Trophoblast cell (in vitro differentiated cells and primary cell): ENCODE results near the gene CRYL1.

Experiments used
- DNase-seq, 2 donors: peaks; one replicate each; pipeline ENCODE4 v3.0.0-alpha.2; 2016
- H2AFZ ChIP-seq: 2 replicates; pipeline ENCODE4 v1.6.1; 2013; ENCODE audit warnings: low read length, moderate library complexity, mild to moderate bottlenecking; ENCODE audit not compliant: insufficient read depth, poor library complexity
- H2AK5ac ChIP-seq: 2 replicates; pipeline ENCODE4 v1.6.1; 2013; ENCODE audit warnings: mild to moderate bottlenecking, low read length
- H2BK120ac ChIP-seq: 2 replicates; pipeline ENCODE4 v1.6.1; 2013; ENCODE audit warnings: low read length, mild to moderate bottlenecking, moderate library complexity; ENCODE audit not compliant: insufficient read depth, poor library complexity
- H2BK12ac ChIP-seq: 2 replicates; pipeline ENCODE4 v1.6.1; 2013; ENCODE audit warnings: mild to moderate bottlenecking, low read length, moderate library complexity
- H2BK5ac ChIP-seq: 2 replicates; pipeline ENCODE4 v1.6.1; 2013; ENCODE audit warnings: low read length, low read depth, moderate library complexity, mild to moderate bottlenecking; ENCODE audit not compliant: poor library complexity
- H3K14ac ChIP-seq: 2 replicates; pipeline ENCODE4 v1.6.1; 2013; ENCODE audit warnings: mild to moderate bottlenecking, low read length
- H3K18ac ChIP-seq: 2 replicates; pipeline ENCODE4 v1.6.1; 2013; ENCODE audit warnings: mild to moderate bottlenecking, low read length
- H3K23ac ChIP-seq: 2 replicates; pipeline ENCODE4 v1.6.1; 2013; ENCODE audit warnings: low read length
- H3K27ac ChIP-seq: 2 replicates; pipeline ENCODE4 v1.5.1; 2013; ENCODE audit warnings: low read depth, mild to moderate bottlenecking, inconsistent platforms, low read length, moderate library complexity
- H3K27me3 ChIP-seq: 2 replicates; pipeline ENCODE4 v1.6.1; 2013; ENCODE audit warnings: inconsistent platforms, mild to moderate bottlenecking, low read length, moderate library complexity; ENCODE audit not compliant: insufficient read depth
- H3K36me3 ChIP-seq, 2 experiments: 1 replicate in 1 of 2; 2 replicates in 1 of 2; pipeline ENCODE4 v1.6.1; 2013; ENCODE audit warnings: low read length in 2 of 2, mild to moderate bottlenecking in 2 of 2, moderate library complexity in 1 of 2; ENCODE audit not compliant: insufficient read depth in 2 of 2, control insufficient read depth in 1 of 2
- H3K4ac ChIP-seq: 2 replicates; pipeline ENCODE4 v1.6.1; 2013; ENCODE audit warnings: low read depth, mild to moderate bottlenecking, low read length, moderate library complexity
- H3K4me1 ChIP-seq, 2 experiments: 1 replicate in 1 of 2; 2 replicates in 1 of 2; pipeline ENCODE4 v1.6.1; 2013; ENCODE audit warnings: low read length in 2 of 2, mild to moderate bottlenecking in 2 of 2, moderate library complexity in 1 of 2; ENCODE audit not compliant: insufficient read depth in 2 of 2, control insufficient read depth in 1 of 2
- H3K4me2 ChIP-seq: 2 replicates; pipeline ENCODE4 v1.6.1; 2013; ENCODE audit warnings: inconsistent platforms, mild to moderate bottlenecking, low read length, moderate library complexity
- H3K4me3 ChIP-seq: 2 replicates; pipeline ENCODE4 v1.5.1; 2013; ENCODE audit warnings: mild to moderate bottlenecking, low read depth, low read length, inconsistent platforms
- H3K79me1 ChIP-seq: one replicate; pipeline ENCODE4 v1.6.1; 2013; ENCODE audit warnings: low read length
- H3K79me2 ChIP-seq: 2 replicates; pipeline ENCODE4 v1.6.1; 2013; ENCODE audit warnings: low read length, mild to moderate bottlenecking; ENCODE audit not compliant: control insufficient read depth, insufficient read depth, poor library complexity
- H3K9ac ChIP-seq: 2 replicates; pipeline ENCODE4 v1.6.1; 2013; ENCODE audit warnings: mild to moderate bottlenecking, low read length
- H3K9me3 ChIP-seq: 2 replicates; pipeline ENCODE4 v1.6.1; 2013; ENCODE audit warnings: low read depth, mild to moderate bottlenecking, control low read depth, inconsistent platforms, low read length; ENCODE audit not compliant: insufficient read depth
- H4K12ac ChIP-seq: 2 replicates; pipeline ENCODE4 v1.6.1; 2013; ENCODE audit warnings: low read depth, mild to moderate bottlenecking, low read length, moderate library complexity
- H4K8ac ChIP-seq: 2 replicates; pipeline ENCODE4 v1.6.1; 2013; ENCODE audit warnings: low read depth, mild to moderate bottlenecking, low read length, moderate library complexity
- H4K91ac ChIP-seq: one replicate; pipeline ENCODE4 v1.6.1; 2013; ENCODE audit warnings: low read depth, mild to moderate bottlenecking, low read length, moderate library complexity
- WGBS: extraction: QIAGEN DNeasy Blood & Tissue Kit; methylation state at CpG from one replicate; pipeline ENCODE4 v1.1.7; 2013; ENCODE audit warnings: missing lambda C conversion rate; ENCODE audit not compliant: insufficient read length, insufficient coverage; ENCODE audit errors: extremely low coverage; 5-methylcytosine and 5-hydroxymethylcytosine counted together

CRYL1 gene

DNA sequence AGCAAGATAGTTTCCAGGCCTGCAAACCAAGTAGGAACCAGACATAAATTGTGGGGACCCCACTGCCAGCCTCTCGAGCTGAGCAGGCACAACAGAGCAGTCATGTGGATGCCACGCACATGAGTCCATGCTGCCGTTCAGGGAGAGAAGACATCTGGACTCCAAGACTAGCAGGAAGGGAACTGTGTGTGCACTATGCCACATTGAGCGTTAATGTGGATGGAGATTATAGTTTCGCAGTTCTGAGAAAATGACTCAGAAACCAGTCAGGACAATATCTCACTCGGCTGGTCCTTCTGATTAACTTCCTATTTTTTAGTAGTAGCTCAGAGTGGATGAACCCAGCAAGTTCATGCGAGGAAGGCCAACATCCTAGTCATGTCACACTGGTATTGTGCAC is 124.9 kb downstream of the CRYL1 start:
- no CpG with 5 or more reads among the region's 7 CpGs for WGBS
- H3K27ac ChIP-seq: no peak overlapping the region
- H2AK5ac ChIP-seq: no peak overlapping the region
- no peak overlapping the region for H4K8ac ChIP-seq
- peak overlapping the region; percentile 74 for H2BK12ac ChIP-seq
- DNase-seq: peak in 1 of 2 donors; percentile 23
- H3K9ac ChIP-seq: no peak overlapping the region
- H3K18ac ChIP-seq: no peak overlapping the region
- peaks cover 21% of the 10 kb centered on the region for H3K79me1 ChIP-seq
- H2BK120ac ChIP-seq: no peak overlapping the region
- H3K14ac ChIP-seq: no peak overlapping the region
- H3K27me3 ChIP-seq: no peaks in the 10 kb centered on the region
- H3K4me2 ChIP-seq: no peak overlapping the region
- H2BK5ac ChIP-seq: no peak overlapping the region
- no peak overlapping the region for H4K12ac ChIP-seq
- no peak overlapping the region for H3K23ac ChIP-seq
- H3K36me3 ChIP-seq: no peaks in the 10 kb centered on the region
- peaks cover 22 to 30% of the 10 kb centered on the region in 2 experiments for H3K4me1 ChIP-seq
- no peak overlapping the region for H4K91ac ChIP-seq
- no peak overlapping the region for H3K4ac ChIP-seq
- H2AFZ ChIP-seq: no peak overlapping the region
- H3K4me3 ChIP-seq: no peak overlapping the region
- no peaks in the 10 kb centered on the region for H3K9me3 ChIP-seq
- no peaks in the 10 kb centered on the region for H3K79me2 ChIP-seq

DNA sequence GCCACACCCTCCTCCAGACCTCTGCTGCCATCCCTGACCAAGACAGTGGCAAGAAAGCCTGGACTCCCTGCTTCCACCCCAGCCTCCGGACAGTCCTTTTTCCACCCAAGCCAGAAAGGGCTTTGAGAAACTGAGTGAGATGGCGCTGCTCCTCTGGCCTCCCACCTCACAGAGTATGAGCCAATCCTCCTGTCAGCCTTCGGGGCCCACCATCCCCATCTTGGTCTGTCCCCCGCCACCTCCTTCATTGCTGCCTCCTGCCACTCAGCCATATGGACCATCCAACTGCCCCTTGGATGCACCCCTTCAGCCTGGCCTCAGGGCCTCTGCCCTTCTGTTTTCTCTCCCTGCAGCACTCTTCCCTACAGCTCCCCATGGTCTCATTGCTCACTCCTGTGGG is 125.7 kb downstream of the CRYL1 start:
- no peak overlapping the region for H3K23ac ChIP-seq
- H3K4me2 ChIP-seq: no peak overlapping the region
- H3K9ac ChIP-seq: no peak overlapping the region
- no peak overlapping the region for H2AK5ac ChIP-seq
- no peak overlapping the region for H2BK120ac ChIP-seq
- no peak for DNase-seq
- H3K79me1 ChIP-seq: peaks cover 16% of the 10 kb centered on the region
- H3K4me1 ChIP-seq: peaks cover 18 to 26% of the 10 kb centered on the region in 2 experiments
- no CpG with 5 or more reads among the region's 4 CpGs for WGBS
- no peak overlapping the region for H3K27ac ChIP-seq
- no peak overlapping the region for H4K8ac ChIP-seq
- no peak overlapping the region for H3K4me3 ChIP-seq
- H3K27me3 ChIP-seq: no peaks in the 10 kb centered on the region
- H3K14ac ChIP-seq: no peak overlapping the region
- no peak overlapping the region for H4K12ac ChIP-seq
- H3K9me3 ChIP-seq: no peaks in the 10 kb centered on the region
- H2BK12ac ChIP-seq: no peak overlapping the region
- H2AFZ ChIP-seq: no peak overlapping the region
- H3K18ac ChIP-seq: no peak overlapping the region
- H2BK5ac ChIP-seq: no peak overlapping the region
- H3K36me3 ChIP-seq: no peaks in the 10 kb centered on the region
- H3K79me2 ChIP-seq: no peaks in the 10 kb centered on the region
- H3K4ac ChIP-seq: no peak overlapping the region
- no peak overlapping the region for H4K91ac ChIP-seq

DNA sequence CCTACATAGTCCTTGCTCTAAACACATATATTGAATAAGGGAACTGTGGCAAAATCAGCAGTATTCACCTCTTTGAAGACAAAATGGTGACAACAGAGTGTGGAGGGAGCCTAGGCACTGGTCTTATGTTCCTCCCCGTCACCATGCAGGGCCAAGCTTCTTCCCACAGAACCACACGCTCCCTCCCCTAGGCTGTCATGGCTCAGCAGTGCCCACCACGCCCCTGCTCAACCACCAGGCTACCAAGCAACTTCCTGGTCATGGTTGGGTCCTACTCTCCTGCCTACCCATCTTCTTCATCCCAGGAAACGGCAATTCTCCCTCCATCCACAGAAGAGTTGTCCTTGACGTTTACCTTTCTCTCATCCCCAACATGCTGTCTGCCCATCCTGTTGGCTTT is 126.1 kb downstream of the CRYL1 start:
- H3K36me3 ChIP-seq: no peaks in the 10 kb centered on the region
- no peak overlapping the region for H3K4me3 ChIP-seq
- peaks cover 18 to 26% of the 10 kb centered on the region in 2 experiments for H3K4me1 ChIP-seq
- DNase-seq: no peak
- H2BK12ac ChIP-seq: no peak overlapping the region
- no peak overlapping the region for H4K91ac ChIP-seq
- H3K27me3 ChIP-seq: no peaks in the 10 kb centered on the region
- no peak overlapping the region for H3K27ac ChIP-seq
- H3K18ac ChIP-seq: no peak overlapping the region
- no peak overlapping the region for H4K12ac ChIP-seq
- no peaks in the 10 kb centered on the region for H3K79me2 ChIP-seq
- no peak overlapping the region for H2AK5ac ChIP-seq
- H3K79me1 ChIP-seq: peaks cover 16% of the 10 kb centered on the region
- no peak overlapping the region for H3K9ac ChIP-seq
- no peak overlapping the region for H4K8ac ChIP-seq
- no peak overlapping the region for H3K4ac ChIP-seq
- H3K14ac ChIP-seq: no peak overlapping the region
- H3K23ac ChIP-seq: no peak overlapping the region
- no peak overlapping the region for H3K4me2 ChIP-seq
- no CpG with 5 or more reads among the region's 5 CpGs for WGBS
- peaks cover 2% of the 10 kb centered on the region for H3K9me3 ChIP-seq
- no peak overlapping the region for H2AFZ ChIP-seq
- no peak overlapping the region for H2BK120ac ChIP-seq
- H2BK5ac ChIP-seq: no peak overlapping the region

DNA sequence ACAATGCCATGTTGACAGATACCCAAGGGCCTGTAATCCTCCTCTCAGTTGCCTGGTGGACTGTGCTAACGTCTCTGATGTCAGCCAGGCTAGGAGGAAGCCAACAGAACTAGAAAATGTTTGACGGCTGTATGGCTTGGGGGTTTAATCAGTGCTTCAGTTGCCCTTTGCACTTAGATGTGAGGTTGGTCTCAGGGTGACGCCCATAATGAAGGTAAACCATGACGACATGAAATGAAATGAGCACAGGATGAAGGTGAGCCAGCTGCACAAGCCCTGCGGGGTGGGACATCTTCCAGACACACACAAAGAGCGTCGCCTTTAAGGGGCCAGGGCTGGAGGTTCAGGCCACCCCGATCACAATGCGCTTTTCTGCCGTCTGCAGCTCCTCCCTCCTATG is 127.2 kb downstream of the CRYL1 start:
- no peak overlapping the region for H3K9ac ChIP-seq
- no peak overlapping the region for H3K14ac ChIP-seq
- peaks cover 2% of the 10 kb centered on the region for H3K9me3 ChIP-seq
- H3K4me1 ChIP-seq: peaks cover 18 to 26% of the 10 kb centered on the region in 2 experiments
- no peak overlapping the region for H4K12ac ChIP-seq
- no CpG with 5 or more reads among the region's 10 CpGs for WGBS
- no peak overlapping the region for H2AFZ ChIP-seq
- no peak overlapping the region for H3K4me2 ChIP-seq
- H2AK5ac ChIP-seq: no peak overlapping the region
- no peak overlapping the region for H3K4me3 ChIP-seq
- H3K23ac ChIP-seq: no peak overlapping the region
- no peak overlapping the region for H3K4ac ChIP-seq
- peaks cover 16% of the 10 kb centered on the region for H3K79me1 ChIP-seq
- H3K18ac ChIP-seq: no peak overlapping the region
- no peak overlapping the region for H2BK5ac ChIP-seq
- H3K27me3 ChIP-seq: no peaks in the 10 kb centered on the region
- no peaks in the 10 kb centered on the region for H3K36me3 ChIP-seq
- no peak overlapping the region for H2BK120ac ChIP-seq
- no peak overlapping the region for H2BK12ac ChIP-seq
- H3K27ac ChIP-seq: no peak overlapping the region
- no peak overlapping the region for H4K91ac ChIP-seq
- DNase-seq: no peak
- no peak overlapping the region for H4K8ac ChIP-seq
- no peaks in the 10 kb centered on the region for H3K79me2 ChIP-seq
